HG03103 (cell line): Measurements from ENCODE around the gene CFAP65.

Source experiments
- ATAC-seq: cut with Tn5 transposase; IDR thresholded peaks from one replicate; pipeline ENCODE4 v1.9.1; 2021; ENCODE audit warnings: low read depth; ENCODE audit not compliant: unreplicated experiment

CFAP65 gene, protein sequence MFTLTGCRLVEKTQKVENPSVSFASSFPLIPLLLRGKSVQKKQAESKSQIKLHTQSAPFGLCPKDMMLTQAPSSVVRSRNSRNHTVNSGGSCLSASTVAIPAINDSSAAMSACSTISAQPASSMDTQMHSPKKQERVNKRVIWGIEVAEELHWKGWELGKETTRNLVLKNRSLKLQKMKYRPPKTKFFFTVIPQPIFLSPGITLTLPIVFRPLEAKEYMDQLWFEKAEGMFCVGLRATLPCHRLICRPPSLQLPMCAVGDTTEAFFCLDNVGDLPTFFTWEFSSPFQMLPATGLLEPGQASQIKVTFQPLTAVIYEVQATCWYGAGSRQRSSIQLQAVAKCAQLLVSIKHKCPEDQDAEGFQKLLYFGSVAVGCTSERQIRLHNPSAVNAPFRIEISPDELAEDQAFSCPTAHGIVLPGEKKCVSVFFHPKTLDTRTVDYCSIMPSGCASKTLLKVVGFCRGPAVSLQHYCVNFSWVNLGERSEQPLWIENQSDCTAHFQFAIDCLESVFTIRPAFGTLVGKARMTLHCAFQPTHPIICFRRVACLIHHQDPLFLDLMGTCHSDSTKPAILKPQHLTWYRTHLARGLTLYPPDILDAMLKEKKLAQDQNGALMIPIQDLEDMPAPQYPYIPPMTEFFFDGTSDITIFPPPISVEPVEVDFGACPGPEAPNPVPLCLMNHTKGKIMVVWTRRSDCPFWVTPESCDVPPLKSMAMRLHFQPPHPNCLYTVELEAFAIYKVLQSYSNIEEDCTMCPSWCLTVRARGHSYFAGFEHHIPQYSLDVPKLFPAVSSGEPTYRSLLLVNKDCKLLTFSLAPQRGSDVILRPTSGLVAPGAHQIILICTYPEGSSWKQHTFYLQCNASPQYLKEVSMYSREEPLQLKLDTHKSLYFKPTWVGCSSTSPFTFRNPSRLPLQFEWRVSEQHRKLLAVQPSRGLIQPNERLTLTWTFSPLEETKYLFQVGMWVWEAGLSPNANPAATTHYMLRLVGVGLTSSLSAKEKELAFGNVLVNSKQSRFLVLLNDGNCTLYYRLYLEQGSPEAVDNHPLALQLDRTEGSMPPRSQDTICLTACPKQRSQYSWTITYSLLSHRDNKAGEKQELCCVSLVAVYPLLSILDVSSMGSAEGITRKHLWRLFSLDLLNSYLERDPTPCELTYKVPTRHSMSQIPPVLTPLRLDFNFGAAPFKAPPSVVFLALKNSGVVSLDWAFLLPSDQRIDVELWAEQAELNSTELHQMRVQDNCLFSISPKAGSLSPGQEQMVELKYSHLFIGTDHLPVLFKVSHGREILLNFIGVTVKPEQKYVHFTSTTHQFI (N-terminal part only)

DNA sequence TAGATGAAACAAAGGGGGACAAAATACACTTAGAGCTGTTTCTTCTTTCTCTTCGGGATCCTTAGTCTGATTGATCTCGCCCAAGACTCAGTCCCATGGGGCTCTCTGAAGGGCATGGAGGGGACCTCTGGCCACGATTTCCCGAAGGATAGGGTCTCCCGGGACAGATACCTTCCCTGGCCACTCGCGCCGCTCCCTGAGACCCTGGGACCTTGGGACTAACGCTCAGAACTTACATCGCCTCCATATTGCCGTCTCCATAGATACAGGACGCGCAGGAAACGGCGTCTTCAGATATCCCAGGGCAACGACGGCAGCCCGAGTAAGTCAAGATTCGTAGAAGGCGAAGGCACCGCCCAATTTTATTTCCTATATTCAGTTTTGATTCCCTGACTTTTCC is at the start of gene CFAP65:
Gene CFAP65 (minus strand): TSS at position 265 of the 400 bp plus-strand sequence. CDS start 2,468 bp downstream, outside the sequence.
- no peak for ATAC-seq

DNA sequence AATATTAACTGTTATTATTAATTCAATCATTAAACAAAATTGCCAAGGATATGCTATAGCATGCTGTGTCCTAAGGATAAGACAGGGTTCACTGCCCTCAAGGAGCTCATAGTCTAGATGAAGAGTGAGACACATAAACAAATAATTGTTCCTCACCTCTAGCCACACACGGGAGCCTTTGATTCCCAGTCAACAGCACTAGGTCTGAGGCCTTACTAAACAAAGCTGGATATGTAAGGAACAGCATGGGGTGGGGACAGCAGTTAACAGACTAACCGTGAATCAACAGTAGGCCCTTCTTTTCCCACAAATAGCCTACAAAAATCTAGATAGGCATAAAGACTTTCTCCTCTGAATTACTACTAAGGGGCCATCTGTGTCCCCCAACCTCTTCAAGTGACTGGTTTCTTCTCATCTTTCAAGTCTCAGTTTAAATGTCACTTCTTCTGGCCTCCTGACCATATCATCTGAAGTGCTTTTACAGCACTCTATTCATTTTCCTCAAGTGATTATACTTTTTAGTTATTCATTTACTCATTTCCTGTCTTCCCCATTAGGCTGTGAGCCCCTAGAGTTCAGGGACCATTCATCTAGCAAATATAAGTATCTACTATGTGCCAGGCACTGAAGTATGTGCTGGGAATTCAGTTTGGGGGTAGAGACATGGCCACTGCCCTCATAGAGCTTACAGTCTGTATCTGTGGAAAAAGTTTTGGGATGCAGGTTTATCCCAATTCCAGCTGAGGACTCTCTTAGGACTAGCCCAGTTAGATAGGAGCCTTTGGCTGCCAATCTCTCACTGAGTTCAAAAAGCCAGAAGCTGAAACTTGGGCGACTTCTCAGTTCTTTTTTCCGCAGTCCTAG is 49.4 kb upstream of the CFAP65 start:
- no peak for ATAC-seq

DNA sequence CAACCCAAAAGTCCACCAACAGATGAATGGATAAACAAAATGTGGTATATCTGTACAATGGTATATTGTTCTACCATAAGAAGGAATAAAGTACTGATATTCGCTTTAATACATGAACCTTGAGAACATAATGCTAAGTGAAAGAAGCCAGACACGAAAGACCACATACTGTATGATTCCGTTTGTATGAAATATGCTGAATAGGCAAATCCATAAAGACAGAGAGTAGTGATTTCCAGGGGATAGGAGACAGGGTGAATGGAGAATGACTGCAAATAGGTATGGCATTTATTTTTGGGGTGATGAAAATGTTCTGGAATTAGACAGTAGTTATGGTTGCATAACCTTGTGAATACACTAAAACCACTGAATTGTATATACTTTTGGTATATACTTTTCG is 48.0 kb upstream of the CFAP65 start:
- no peak for ATAC-seq

DNA sequence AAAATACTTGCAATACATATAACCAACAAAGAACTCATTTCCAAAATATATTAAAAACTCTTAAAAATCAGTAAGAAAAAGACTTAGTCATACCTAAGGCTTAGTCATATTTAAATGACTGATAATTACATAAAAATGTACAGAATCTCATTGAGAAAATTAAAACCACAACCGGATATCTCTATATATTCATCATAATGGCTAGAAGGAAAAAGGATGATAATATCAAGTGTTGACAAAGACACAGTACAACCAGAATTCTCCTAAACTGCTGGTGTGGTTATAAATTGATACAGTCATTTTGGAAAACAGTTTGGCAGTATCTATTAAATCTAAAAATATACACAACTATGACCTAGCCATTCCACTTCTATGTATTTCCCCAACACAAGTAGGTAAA is 46.5 kb upstream of the CFAP65 start:
- ATAC-seq, result no peak

DNA sequence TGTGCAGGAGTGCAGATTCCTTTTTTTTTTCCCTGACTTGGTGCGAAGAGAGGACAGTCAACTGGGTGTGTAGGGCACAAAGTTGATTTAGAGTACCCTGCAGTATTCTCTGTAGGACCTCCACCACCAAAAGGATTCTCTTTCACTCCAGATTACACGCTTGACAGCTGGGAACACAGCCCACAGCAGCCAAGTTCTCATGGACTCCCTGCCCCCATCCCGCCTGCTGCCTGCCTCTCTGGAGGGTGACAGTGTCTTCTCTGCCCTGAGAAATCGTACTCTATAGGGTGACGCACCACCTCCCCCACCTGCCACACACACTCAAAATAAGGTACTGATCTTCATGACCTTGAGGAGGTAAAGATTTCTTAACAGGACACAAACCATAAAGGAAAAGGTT is 46.0 kb upstream of the CFAP65 start:
- no peak for ATAC-seq

DNA sequence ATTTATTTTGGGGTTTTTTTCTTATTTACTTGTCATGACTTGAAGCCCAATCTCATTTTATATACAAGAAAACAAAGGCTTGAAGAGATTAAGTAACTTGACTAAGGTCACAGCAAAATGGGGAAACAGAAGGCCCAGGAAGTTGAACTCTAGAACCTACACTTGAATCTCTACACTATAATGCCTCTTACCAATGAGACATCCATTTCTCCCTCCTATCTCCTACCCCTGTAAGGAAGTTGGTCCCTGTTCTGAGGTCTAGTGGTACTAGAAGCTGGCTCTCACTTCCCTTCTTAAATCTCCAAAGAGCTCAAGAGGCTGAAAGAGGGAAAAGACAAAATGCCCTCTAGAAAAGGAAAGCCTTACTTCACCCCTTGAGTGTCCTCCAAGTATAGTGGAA is 44.9 kb upstream of the CFAP65 start:
- no peak for ATAC-seq

DNA sequence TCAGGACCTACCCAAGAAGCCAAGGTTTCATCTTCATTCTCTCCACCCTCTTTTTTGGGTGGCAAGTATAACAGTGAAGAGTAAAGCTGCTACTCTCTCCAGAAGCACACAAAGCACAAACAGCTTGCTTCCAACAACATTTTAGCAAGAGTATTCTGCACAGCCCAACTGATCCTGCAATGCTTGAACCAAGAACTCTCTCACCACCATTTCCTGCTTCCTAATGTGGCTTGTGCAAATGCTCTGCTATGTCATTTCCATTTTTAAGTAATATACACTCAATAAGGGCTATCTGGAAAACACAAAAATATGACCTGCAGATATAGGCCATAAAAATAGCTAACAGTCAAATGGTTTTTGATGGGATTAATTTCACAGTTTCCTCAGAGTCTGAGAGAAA is 43.5 kb upstream of the CFAP65 start:
- no peak for ATAC-seq

DNA sequence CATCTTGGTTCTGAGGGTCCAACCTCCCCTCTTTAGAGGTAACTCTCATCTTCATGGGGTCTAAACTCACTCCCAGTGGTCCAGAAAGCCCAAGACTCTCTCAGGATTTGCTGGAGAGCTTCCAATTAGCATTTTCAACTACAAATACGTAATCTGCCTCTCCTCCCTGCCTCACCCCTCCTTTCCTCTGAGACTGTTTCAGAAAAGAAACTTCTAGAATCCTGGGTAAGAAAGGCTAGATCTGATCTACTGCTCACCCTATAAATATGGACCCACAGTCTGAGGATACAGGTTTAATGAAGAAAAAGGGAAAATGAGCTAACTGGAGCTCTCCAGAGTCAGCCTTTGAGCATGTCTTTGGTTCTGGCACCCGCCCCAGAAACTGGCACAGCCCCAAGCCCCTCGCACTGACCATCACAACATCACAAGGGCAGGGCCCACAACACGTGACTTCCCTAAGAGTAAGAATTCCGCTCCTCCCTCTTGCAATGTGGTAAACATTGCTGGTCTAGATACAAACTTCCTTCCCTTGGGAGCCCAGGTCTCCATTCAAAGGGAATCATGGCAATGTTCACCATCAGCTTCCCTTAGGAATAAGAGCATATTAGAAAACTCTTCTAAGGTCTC is 41.1 kb upstream of the CFAP65 start:
- ATAC-seq, result no peak

DNA sequence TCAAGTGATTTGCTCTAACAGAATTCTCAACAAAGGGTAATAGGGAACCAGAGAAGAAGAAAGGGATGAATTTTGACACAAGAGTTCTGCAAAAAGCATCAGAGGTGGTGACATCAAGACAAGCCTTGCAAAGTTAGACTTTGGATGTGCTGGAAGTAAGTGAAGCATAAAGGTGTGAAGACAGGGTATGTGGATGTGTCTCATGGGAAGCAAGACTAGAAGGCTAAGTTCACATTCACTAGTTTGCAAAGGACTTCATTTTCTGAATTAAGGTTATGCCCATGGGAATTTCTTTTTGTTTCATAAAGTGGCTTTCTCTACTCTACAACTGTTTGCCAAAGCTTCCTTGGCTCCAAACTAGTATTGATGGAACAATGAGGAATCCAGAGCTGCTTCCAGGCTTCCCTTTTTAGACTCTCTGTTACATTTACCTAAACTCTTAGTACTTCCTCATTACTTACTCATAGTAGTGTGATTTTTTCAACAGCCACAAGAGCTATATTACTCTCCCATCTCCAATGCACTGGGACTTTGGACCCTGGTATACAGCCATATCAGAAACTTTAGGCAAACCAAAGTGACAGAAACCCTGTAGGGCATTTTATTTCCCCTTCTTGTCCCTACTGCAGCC is 40.5 kb upstream of the CFAP65 start:
- ATAC-seq, result no peak

DNA sequence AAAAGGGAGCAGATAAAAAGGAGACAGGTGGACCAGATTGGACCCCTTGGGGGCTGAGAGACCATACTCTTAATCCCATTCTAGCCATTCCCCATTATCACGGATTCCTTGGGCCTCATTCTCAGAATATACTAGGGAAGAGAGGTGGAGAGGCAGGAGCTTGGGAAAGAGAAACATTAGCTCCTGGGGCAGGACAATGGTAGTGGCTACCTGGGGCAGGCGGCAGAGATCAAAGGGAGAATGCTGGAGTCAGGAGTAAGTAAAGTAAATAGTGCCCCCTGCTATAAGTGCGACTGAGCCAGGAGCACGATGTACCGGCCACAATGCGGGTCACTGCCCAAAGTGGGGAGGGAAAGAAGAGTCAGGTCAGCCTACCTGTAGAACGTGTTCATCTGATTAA is 39.8 kb upstream of the CFAP65 start:
- no peak for ATAC-seq

DNA sequence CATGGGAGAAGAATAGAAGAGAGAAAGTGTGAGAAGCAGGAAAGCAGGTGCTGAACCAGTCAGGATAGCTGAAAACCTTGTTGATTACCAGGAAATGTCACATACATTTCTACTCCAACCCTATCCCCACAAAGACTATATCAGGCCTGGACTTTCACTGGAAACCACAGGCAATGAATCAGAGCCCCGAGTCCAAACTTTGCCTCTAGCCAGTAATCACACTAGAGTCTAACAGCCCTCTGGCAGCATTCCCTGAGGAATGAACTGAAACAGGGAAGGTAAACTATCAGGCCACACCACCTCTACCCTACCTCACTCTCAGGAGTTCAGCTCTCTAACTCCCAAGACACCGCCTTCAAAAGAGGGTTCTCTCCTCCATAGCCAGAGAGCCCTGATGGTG is 38.1 kb upstream of the CFAP65 start:
- ATAC-seq, result no peak

DNA sequence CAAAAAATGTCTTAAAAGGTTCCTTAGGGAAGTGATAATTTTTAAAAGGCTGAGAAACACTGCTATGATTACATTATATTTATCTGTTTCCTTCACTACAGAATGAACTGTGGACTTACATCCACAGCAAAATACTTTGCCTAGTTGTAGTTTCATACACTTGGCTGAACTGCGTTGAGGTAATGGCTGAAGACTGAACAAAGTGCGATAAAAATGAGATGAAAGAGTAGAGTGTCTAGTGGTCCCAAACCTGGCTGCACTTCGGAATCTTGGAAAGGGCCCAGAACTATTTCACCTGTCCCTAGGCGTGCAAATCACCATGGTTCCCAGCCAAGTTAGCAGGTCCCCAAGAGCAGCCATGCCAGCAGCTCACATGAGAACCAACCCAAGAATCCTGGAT is 37.6 kb upstream of the CFAP65 start:
- ATAC-seq, result no peak

DNA sequence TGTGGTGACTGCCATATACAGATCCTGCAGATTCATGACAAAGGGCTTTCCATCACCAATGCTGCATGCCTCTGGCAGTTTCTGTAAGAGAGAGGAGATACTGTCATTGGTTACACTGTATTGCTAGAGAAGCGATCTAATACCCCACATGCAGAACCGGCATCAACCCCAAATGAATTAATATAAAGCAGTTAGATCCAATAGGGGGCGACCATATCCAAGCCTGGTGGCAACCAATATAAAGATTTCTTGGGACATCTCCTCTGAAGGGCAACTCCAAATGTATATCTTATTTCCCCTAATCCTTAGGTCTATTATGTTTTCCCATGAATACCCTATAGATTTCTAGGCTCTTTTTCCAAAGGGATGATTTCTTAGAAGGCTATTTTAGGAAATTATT is 36.8 kb upstream of the CFAP65 start:
- ATAC-seq, result no peak

DNA sequence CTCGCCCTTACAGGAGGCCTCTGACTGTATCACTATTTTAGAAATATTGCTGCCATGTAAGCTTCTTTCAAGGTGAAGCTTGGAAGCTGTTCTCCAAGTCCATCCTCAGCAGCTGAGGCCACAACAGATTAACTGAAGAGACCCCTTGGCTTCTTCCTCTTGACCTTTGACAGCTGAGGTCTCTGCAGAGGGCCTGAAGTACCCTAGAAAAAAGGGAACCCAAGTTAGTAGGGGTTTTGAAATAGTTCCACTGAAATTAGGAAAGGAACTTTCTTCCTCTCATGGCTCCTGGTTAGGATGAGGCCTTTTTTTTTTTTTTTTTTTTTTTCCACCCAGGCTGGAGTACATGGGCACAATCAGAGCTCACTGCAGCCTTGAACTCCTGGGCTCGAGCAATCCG is 34.9 kb upstream of the CFAP65 start:
- ATAC-seq, result no peak

DNA sequence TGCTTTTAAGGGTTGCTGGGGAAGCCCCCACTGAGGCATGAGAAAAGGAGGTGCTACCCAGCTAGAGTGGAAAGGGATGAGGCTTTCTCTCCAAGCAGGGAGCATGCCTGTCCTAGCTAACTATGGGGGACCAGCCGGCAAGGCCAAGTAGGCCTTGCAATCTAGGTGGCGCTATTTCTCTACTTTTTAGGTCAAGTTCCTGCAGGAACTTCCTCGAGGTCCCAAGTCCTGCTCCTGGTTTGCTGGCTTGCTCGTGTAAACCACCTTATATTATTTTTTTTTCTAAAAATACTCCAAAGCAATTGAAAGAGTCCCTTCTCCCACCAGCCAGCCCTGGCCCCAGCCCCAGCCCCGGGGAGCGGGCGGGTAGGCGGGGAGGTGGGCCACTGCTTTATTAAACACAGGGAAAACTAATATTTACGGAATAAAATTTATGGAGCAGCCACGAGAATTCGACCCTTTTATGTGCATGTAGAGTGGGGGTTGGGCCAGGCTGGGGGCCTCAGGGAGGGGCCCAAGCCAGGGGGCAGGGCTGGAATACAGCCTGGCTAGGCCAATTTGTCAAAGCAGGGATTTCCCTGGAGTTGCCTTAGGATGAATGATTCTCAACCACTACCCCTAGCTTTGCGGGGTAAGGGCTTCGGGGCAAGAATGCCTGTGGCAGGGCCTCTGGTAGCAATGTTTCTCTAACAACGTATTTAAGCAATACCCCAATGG is 32.3 kb upstream of the CFAP65 start:
- no peak for ATAC-seq

DNA sequence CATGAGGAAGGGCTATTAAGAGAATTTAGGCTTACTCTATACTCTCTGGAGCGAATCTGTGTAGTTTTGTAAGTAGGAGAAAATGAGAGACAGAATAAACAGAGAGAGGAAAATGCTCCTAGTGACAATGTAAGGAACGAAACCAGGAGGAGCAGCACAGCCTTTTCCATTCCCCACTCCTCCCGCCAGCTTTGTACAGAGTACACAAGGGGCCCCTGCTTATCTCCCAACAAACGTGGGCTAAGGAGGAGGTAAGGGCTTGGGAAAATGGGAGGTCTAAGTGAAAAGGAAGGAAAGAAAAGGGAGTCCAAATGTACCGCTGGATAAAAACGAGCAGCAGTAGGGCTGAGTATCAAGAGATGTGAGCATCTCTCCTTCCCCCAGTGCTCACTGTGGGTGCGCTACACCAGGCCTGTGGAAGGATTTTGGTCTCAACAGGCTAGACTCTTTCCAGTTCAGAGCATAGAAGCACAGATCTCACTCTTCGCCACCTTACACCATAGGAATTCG is 31.5 kb upstream of the CFAP65 start:
- ATAC-seq, result no peak

DNA sequence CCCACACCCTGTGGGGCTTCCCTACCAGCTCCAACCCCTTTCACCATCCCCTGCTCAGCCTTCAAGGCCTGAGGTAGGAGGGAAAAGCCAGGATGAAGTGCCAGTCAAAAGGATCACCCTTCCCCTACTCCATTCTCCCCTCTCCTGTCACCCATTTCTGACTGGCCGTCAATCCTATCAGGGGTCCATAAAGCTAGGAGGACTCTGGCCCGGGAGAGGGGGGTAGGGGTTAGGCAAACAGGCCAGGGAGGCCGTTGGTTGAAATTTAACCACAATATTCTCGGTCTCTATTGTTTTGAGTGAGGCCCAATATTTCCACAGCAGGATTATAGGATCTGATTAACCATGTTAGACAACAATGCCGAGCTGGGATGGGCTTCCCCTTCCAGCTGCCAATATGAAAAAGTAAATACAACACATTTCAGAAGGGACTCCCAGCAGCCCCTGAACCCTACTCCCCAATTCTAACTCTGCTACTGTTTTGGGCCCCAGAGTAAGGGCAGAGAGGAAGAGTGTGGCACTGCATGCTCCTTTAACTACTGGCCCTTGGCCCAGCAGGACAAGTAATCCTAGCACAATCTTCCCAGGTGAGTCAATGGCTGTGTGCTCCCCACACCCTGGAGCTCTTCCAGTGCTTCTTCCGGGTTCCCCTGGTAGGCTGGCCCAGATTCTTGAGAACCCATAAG is 30.0 kb upstream of the CFAP65 start:
- ATAC-seq, result no peak

DNA sequence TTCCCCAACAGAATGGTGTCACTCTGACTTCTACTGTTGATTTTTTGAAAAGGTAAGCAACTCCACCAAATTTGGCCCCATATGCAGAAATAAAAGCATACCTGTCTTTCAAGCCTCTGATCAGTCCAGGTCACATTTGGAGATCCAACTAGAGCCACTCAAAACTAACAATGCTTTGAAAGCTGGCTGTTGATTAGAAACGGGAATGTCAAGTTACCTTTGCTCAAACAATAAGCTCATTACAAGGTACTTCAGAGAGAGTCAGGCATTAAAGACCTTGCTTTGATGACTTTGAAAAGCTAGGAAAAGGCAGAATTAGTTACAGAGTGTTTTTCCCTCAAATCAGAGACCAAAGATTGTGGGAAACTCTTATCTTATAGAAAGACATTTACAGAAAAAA is 24.2 kb upstream of the CFAP65 start:
- ATAC-seq, result no peak
